SJCRH30 (cell line): Measurements from ENCODE around the gene ALG11. TPM values are rescaled to one million over a fixed set of nuclear protein-coding genes. Genes with fewer than 3 reads are reported as not detected.
"Not testable (repeated sequence)": the region's sequence is repeated elsewhere in the genome, so short reads cannot be mapped to it uniquely, and the experiment has no call there.

Source experiments
- DNase-seq, 2 experiments: peaks; one replicate each; pipeline ENCODE4 v3.0.0-alpha.2; 2015 to 2020
- H3K27ac ChIP-seq: fragments of 250-450 bp; sonication (Bioruptor Pico); 2 replicates; pipeline ENCODE4 v1.5.1; 2020; ENCODE audit warnings: mild to moderate bottlenecking, moderate library complexity
- H3K27me3 ChIP-seq: fragments of 250-450 bp; sonication (Bioruptor Pico); 2 replicates; pipeline ENCODE4 v1.5.1; 2020; ENCODE audit warnings: mild to moderate bottlenecking, moderate library complexity
- H3K36me3 ChIP-seq: fragments of 250-450 bp; sonication (Bioruptor Pico); 2 replicates; pipeline ENCODE4 v1.5.1; 2020; ENCODE audit warnings: mild to moderate bottlenecking, moderate library complexity
- H3K4me1 ChIP-seq: fragments of 250-450 bp; sonication (Bioruptor Pico); 2 replicates; pipeline ENCODE4 v1.5.1; 2020; ENCODE audit warnings: mild to moderate bottlenecking, moderate library complexity
- H3K4me3 ChIP-seq: fragments of 250-450 bp; sonication (Bioruptor Pico); 2 replicates; pipeline ENCODE4 v1.5.1; 2020; ENCODE audit warnings: mild to moderate bottlenecking, moderate library complexity
- H3K9me3 ChIP-seq: fragments of 250-450 bp; sonication (Bioruptor Pico); replicated peaks from 2 replicates; pipeline ENCODE4 v1.5.1; 2020; ENCODE audit warnings: mild to moderate bottlenecking, moderate library complexity
- total RNA-seq: library from RNA; depleted of rRNA; stranded (reverse); fragments of >200 nt; shearing (Covaris generic); gene quantifications from 2 replicates; pipeline ENCODE4 v1.2.3, GENCODE V29; 2014

Gene ALG11
- total RNA-seq, 1 experiment from 2014 or later, result 28.8 TPM

DNA sequence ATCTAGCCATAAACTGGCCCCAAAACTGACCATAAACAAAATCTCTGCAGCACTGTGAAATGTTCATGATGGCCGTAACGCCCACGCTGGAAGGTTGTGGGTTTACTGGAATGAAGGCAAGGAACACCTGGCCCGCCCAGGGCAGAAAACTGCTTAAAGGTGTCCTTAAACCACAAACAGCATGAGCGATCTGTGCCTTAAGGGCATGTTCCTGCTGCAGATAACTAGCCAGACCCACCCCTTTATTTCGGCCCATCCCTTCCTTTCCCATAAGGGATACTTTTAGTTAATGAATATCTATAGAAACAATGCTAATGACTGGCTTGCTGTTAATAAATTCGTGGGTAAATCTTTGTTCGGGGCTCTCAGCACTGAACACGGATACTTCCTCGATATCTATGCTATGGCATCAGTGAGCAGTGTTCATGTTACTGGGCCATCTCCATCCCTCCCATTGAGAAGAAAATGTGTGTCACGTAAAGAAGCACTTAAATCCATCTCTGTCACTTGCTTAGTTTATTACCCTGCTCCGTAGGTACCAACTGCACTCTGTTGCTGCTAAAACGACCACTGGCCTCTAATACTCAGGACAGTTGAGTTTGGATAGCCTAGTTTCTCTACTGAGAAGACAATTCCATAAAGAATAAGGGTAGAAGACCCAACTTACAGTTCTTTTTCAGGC, 6.2 kb upstream of the ALG11 start:
- 0 out of 2 replicates have a peak, but pooled peaks cover 4% of the 10 kb centered on the region for H3K27me3 ChIP-seq
- H3K4me1 ChIP-seq, result no peaks in the 10 kb centered on the region
- no peaks in the 10 kb centered on the region for H3K36me3 ChIP-seq
- H3K27ac ChIP-seq, result no peak overlapping the region
- H3K4me3 ChIP-seq, result no peak overlapping the region
- DNase-seq, result no peak
- H3K9me3 ChIP-seq, result no peaks in the 10 kb centered on the region

DNA sequence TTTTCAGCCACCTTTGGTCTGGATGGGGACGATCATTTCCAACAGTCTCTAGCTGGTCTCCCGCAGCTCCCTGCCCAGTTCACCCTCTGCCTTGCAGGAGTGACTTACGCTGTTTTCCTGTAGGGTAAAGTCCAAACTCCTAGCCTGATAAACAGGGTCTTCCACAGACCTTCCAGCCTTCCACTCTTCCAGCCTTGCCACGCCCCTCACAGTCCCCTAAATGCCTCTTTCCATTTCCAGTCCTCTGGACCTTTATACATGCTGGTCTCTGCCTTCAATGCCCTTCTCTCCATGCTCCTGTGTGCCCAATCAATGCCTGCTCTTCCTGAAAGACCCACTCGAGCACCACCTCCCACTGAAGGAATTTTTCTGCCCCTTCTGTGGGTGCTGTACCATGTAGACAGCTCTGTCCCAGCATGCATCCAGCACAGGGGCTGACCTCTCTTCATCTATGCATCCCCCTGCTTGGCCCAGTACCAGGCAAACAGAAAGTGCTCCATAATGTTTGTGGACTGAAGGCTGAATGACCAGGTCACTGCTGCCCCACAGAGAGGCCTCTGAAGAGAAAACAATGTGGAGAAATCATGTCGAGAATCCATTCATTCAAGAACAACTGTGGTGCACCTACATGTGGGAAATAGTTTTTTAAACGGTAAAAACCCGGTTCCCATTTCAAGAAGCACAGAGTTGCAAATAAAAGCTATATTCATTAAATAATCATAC, 5.5 kb upstream of the ALG11 start:
- Histone ChIP-seq H3K27me3 (0 out of 2 replicates have a peak, but pooled peaks cover 5% of the 10 kb centered on the region), H3K36me3 (no peaks in the 10 kb centered on the region), H3K9me3 (no peaks in the 10 kb centered on the region), H3K27ac (no peak overlapping the region), H3K4me1 (no peaks in the 10 kb centered on the region), H3K4me3 (no peak overlapping the region)
- DNase-seq, result no peak

DNA sequence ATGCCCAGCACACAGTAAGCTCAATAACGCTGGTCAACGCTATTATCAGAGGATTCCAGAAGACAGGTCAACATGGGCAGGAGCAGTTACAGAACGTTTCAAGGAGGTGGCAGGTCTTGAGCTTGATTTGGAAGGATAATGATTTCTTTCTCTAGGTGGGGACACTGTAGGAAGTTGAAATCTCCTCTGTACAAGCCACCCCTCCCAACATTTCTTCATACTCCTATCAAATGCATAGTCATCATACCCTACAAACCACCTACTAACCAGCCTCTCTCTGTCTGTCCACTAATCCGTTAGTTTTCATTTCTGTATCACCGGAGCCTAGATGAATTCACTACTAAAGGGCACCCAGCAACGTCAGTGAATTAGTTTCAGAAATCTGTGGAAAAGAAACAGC, 2.3 kb upstream of the ALG11 start:
- no peaks in the 10 kb centered on the region for H3K9me3 ChIP-seq
- H3K4me3 ChIP-seq, result no peak overlapping the region
- H3K27me3 ChIP-seq, result 0 out of 2 replicates have a peak, but pooled peaks cover 5% of the 10 kb centered on the region
- H3K27ac ChIP-seq, result no peak overlapping the region
- DNase-seq, result no peak
- H3K36me3 ChIP-seq, result no peaks in the 10 kb centered on the region; the same call in 1 of the 2 replicates
- no peaks in the 10 kb centered on the region for H3K4me1 ChIP-seq

DNA sequence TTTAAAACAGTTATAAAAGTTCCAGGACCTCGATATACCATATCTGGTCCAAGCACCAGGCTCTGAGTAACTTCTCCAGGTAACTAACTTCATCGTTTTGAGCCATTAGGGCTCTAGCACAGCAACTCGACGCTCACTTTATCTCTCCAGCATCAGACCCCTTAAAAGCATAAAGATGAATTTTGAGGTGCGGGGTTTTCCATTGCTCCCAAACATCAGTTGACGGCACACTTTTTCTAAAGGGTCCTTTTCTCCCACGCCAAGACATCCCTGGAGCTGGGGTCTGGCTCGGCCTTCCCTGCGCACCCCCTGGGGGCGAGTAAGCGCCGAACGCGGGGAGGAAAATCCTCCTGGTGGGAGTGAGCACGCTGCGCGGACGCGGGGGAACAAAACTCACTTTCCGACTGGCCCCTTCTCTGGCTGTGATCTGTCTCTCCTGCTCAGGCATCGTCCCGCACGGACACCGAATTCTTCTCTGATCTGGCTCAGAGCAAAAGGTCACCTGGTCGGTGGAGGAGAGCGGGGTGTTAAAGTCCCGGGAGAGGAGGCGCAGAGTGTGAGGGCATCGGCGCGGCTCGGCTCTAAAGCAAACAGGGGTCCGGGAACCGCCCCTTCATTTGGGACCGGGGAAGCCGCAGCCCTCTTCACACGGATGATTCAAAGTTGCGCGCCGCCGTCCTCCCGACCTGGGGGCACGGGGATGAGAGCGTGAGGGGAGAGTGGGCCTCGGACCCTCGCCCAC, 1.1 kb upstream of the ALG11 start, which contains the start of gene ATP7B:
Gene ATP7B, minus strand, starts transcription at position 561 of the 742 bp plus-strand sequence. Its CDS starts 113 bp downstream, at position 448.
- Histone ChIP-seq H3K27ac (peak within 1 kb of the TSS; percentile 55), H3K9me3 (no peaks in the 10 kb centered on the region), H3K36me3 (no peaks in the 10 kb centered on the region; the same call in 1 of the 2 replicates), H3K4me3 (peak within 1 kb of the TSS; percentile 90), H3K4me1 (no peaks in the 10 kb centered on the region), H3K27me3 (0 out of 2 replicates have a peak, but pooled peaks cover 5% of the 10 kb centered on the region)
- peak in 1 of 2 experiments; percentile 53 for DNase-seq

DNA sequence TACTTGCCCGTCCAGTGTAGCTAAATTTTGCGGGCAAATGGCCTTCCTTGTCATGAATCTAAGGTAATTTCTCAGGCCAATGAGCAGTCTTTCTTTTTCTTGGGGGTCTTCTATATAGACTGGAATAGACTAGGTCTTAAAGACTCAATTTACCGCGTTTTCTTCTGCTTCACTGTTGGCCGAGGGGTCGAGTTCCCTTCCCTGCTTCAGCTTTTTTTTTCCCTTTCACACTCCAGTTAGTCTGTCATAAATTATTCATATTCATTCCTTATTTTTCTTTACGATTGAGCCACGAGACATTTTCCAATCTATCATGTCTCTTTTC, 276 bp downstream of the ALG11 start:
- Histone ChIP-seq H3K27me3 (0 out of 2 replicates have a peak, but pooled peaks cover 5% of the 10 kb centered on the region), H3K9me3 (no peaks in the 10 kb centered on the region), H3K27ac (peak overlapping the region; percentile 55), H3K36me3 (no peaks in the 10 kb centered on the region; the same call in 1 of the 2 replicates), H3K4me1 (no peaks in the 10 kb centered on the region), H3K4me3 (peak overlapping the region; percentile 90)
- no peak for DNase-seq

DNA sequence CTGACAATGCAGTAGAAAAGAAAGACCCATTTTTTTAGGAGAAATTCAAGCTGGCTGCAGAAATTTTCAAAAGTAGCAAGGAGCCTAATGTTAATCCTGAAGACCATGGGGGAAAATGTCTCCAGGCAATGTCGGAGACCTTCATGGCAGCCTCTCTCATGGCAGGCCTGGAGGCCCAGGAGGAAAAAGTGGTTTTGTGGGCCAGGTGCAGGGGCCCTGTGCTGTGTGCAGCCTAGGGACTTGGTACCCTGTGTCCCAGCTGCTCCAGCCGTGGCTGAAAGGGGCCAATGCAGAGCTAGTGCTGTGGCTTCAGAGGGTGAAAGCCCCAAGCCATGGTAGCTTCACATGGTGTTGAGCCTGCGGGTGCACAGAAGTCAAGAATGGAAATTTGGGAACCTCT, 4.1 kb downstream of the ALG11 start:
- peaks cover 17% of the 10 kb centered on the region for H3K36me3 ChIP-seq
- no peak overlapping the region for H3K4me3 ChIP-seq

DNA sequence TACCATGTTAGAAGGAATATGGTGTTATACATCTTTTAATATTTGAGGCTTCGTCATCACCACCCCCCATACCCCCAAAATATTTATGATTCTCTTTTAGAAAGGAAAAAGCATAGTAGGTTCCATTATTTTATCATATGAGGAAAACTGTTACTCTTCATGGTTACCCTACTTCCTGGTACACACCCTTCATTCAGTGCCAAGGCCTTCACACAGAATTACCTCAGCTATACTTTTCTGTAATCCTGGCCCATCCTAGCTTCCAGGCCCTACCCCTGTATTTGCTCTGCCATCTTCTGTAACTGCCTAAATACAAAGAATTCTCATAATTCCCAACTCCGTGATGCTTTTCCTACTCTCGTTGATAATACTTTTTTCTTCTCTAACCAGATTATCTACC, 8.0 kb downstream of the ALG11 start:
- H3K36me3 ChIP-seq, result peaks cover 43% of the 10 kb centered on the region
- H3K9me3 ChIP-seq, result no peaks in the 10 kb centered on the region
- DNase-seq, result no peak
- H3K27me3 ChIP-seq, result no peaks in the 10 kb centered on the region
- no peak overlapping the region for H3K27ac ChIP-seq
- H3K4me3 ChIP-seq, result no peak overlapping the region
- no peaks in the 10 kb centered on the region for H3K4me1 ChIP-seq

More for the DNA sequence above, 4.1 kb downstream of the ALG11 start:
- H3K27me3 ChIP-seq, result no peaks in the 10 kb centered on the region
- no peaks in the 10 kb centered on the region for H3K9me3 ChIP-seq
- no peaks in the 10 kb centered on the region for H3K4me1 ChIP-seq
- no peak overlapping the region for H3K27ac ChIP-seq
- DNase-seq, result no peak

- H3K27ac ChIP-seq, result no peak overlapping the region
- H3K9me3 ChIP-seq, result no peaks in the 10 kb centered on the region
- no peak for DNase-seq
- no peaks in the 10 kb centered on the region for H3K4me1 ChIP-seq
- H3K27me3 ChIP-seq, result no peaks in the 10 kb centered on the region
- no peak overlapping the region for H3K4me3 ChIP-seq
- H3K36me3 ChIP-seq, result peaks cover 48% of the 10 kb centered on the region
Measured at GRCh38 chr13:52022356-52022755, 10.2 kb downstream of the ALG11 start.

- no peaks in the 10 kb centered on the region for H3K9me3 ChIP-seq
- H3K36me3 ChIP-seq, result peaks cover 65% of the 10 kb centered on the region
- H3K27me3 ChIP-seq, result no peaks in the 10 kb centered on the region
Measured at GRCh38 chr13:52024481-52024880, 12.3 kb downstream of the ALG11 start, which contains the start of gene UTP14C. Gene UTP14C (plus strand): TSS chr13:52024691. CDS start chr13:52028805, 4,114 bp downstream.

GRCh38 chr13:52025475-52026245, 13.5 kb downstream of the ALG11 start:
- no peak overlapping the region for H3K4me3 ChIP-seq
- no peaks in the 10 kb centered on the region for H3K9me3 ChIP-seq
- no peak for DNase-seq
- no peaks in the 10 kb centered on the region for H3K27me3 ChIP-seq
- peaks cover 56% of the 10 kb centered on the region for H3K36me3 ChIP-seq
- no peaks in the 10 kb centered on the region for H3K4me1 ChIP-seq
- H3K27ac ChIP-seq, result no peak overlapping the region

More at GRCh38 chr13:52024481-52024880, 12.3 kb downstream of the ALG11 start, which contains the start of gene UTP14C:
- no peak within 1 kb of the TSS for H3K4me3 ChIP-seq
- H3K27ac ChIP-seq, result no peak within 1 kb of the TSS
- H3K4me1 ChIP-seq, result no peaks in the 10 kb centered on the region
- DNase-seq, result no peak

DNA sequence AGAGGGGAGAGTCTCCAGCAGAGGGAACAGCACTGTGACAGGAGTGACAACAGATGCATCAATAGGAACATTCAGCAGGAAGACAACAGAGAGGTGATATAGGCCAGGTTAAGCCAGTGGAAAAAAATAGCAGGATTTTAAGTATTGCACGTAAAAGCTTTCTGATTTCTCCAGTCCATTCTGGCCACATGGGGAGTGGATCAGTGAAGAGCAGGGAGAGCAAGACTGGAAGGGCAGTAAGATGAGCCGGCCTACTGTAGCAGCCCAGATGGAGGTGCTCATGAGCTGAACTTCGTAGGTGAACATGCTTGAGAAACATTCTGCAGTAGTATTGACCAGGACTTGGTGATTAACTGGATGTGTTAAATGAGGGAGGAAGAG, 14.0 kb downstream of the ALG11 start:
- H3K9me3 ChIP-seq, result no peaks in the 10 kb centered on the region

GRCh38 chr13:52027832-52028231, 15.6 kb downstream of the ALG11 start:
- Histone ChIP-seq H3K36me3 (peaks cover 45% of the 10 kb centered on the region), H3K4me1 (no peaks in the 10 kb centered on the region), H3K4me3 (no peak overlapping the region), H3K9me3 (no peaks in the 10 kb centered on the region), H3K27ac (no peak overlapping the region), H3K27me3 (no peaks in the 10 kb centered on the region)
- no peak for DNase-seq

More for the DNA sequence above, 14.0 kb downstream of the ALG11 start:
- DNase-seq, result no peak
- Histone ChIP-seq H3K4me3 (no peak overlapping the region), H3K27me3 (no peaks in the 10 kb centered on the region), H3K4me1 (no peaks in the 10 kb centered on the region), H3K36me3 (peaks cover 53% of the 10 kb centered on the region), H3K27ac (no peak overlapping the region)

GRCh38 chr13:52029569-52029968, 17.4 kb downstream of the ALG11 start:
- H3K36me3 ChIP-seq, result peaks cover 32% of the 10 kb centered on the region
- DNase-seq, result no peak
- no peaks in the 10 kb centered on the region for H3K9me3 ChIP-seq
- no peak overlapping the region for H3K27ac ChIP-seq
- H3K27me3 ChIP-seq, result no peaks in the 10 kb centered on the region
- H3K4me1 ChIP-seq, result no peaks in the 10 kb centered on the region
- H3K4me3 ChIP-seq, result no peak overlapping the region

- H3K4me1 ChIP-seq, H3K9me3 ChIP-seq, H3K27me3 ChIP-seq, H3K27ac ChIP-seq, H3K4me3 ChIP-seq, DNase-seq: not testable (repeated sequence)
- H3K36me3 ChIP-seq, result peaks cover 25% of the 10 kb centered on the region
Measured at GRCh38 chr13:52030401-52030800, 18.2 kb downstream of the ALG11 start.
